Adrenal gland (tissue), 5 donors: ENCODE data around the gene RPGRIP1.

Source experiments
- CTCF ChIP-seq, 6 experiments: fragments of 450-650 bp in 4 of 6; fragments of 200-600 bp in 2 of 6; sonication (generic) in 1 of 6; IDR thresholded peaks; 1 replicate in 5 of 6; 2 replicates in 1 of 6; pipeline versions ENCODE4 v1.5.1 to v1.8.0; 2016 to 2021; ENCODE audit warnings: antibody characterized with exemption in 6 of 6, mild to moderate bottlenecking in 2 of 6, moderate library complexity in 1 of 6
- POLR2A ChIP-seq, 2 donors: fragments of 450-650 bp; IDR thresholded peaks; one replicate each; pipeline ENCODE4 v1.6.1; 2017; ENCODE audit warnings: antibody characterized with exemption in 2 of 2, mild to moderate bottlenecking in 2 of 2, moderate library complexity in 1 of 2
- donor health status: DM: no; HTN: no; CAD: no.

GRCh38 chr14:21264025-21264801 is 15.7 kb upstream of the RPGRIP1 start:
- TF ChIP-seq CTCF (IDR thresholded peaks at IDR 0.05) (no peak), POLR2A (IDR thresholded peaks at IDR 0.05) (no peak)
